Thymus (tissue), 11 donors: ENCODE results near the gene NIFK. TPM values are rescaled to one million over a fixed set of nuclear protein-coding genes. Genes with fewer than 3 reads are reported as not detected.
"Not testable (repeated sequence)": the region's sequence is repeated elsewhere in the genome, so short reads cannot be mapped to it uniquely, and the experiment has no call there.

Source experiments
- DNase-seq, 9 donors: peaks; one replicate each; pipeline ENCODE4 v3.0.0-alpha.2; 2013; ENCODE audit warnings: low spot score in 9 of 9, low read depth in 6 of 9, missing footprints in 1 of 9
- H3K27ac ChIP-seq, 2 donors: one replicate each; pipeline ENCODE4 v1.5.1; 2013; ENCODE audit warnings: control low read depth in 1 of 2, low read depth in 1 of 2, low read length in 1 of 2, mild to moderate bottlenecking in 1 of 2, moderate library complexity in 1 of 2
- H3K27me3 ChIP-seq, 2 donors: one replicate each; pipeline ENCODE4 v1.5.1; 2013; ENCODE audit warnings: low read length in 1 of 2; ENCODE audit not compliant: control insufficient read depth in 2 of 2, insufficient read depth in 1 of 2
- H3K36me3 ChIP-seq, 2 donors: one replicate each; pipeline ENCODE4 v1.5.1; 2013; ENCODE audit warnings: low read length in 1 of 2, mild to moderate bottlenecking in 1 of 2, moderate library complexity in 1 of 2; ENCODE audit not compliant: control insufficient read depth in 2 of 2, insufficient read depth in 2 of 2
- H3K4me1 ChIP-seq, 2 donors: one replicate each; pipeline ENCODE4 v1.5.1; 2013; ENCODE audit warnings: low read length in 2 of 2; ENCODE audit not compliant: control insufficient read depth in 2 of 2, insufficient read depth in 2 of 2
- H3K4me3 ChIP-seq, 2 donors: one replicate each; pipeline ENCODE4 v1.5.1; 2013; ENCODE audit warnings: low read length in 2 of 2, control low read depth in 1 of 2, mild to moderate bottlenecking in 1 of 2
- H3K9me3 ChIP-seq, 2 donors: one replicate each; pipeline ENCODE4 v1.5.1; 2013; ENCODE audit warnings: low read length in 1 of 2, mild to moderate bottlenecking in 1 of 2; ENCODE audit not compliant: control insufficient read depth in 2 of 2, insufficient read depth in 1 of 2
- WGBS: extraction: QIAGEN DNeasy Blood & Tissue Kit; methylation state at CpG from one replicate; pipeline ENCODE4 v1.1.7; 2013; 5-methylcytosine and 5-hydroxymethylcytosine counted together
- polyA plus RNA-seq: library from polyadenylated mRNA; stranded (reverse); fragments of 200-250 nt; gene quantifications from one replicate; pipeline ENCODE4 v1.2.3, GENCODE V29; 2013
- total RNA-seq: library from RNA; stranded (reverse); fragments of 120-200 nt; gene quantifications from one replicate; pipeline ENCODE4 v1.2.4, GENCODE V29; 2013
- donor health status: healthy.

NIFK gene
- total and polyA plus RNA-seq, 2 donors, result 74.4 to 75.4 TPM

- Histone ChIP-seq H3K9me3 (no peaks in the 10 kb centered on the region), H3K4me3 (no peak overlapping the region), H3K27ac (no peak overlapping the region), H3K36me3 (no peaks in the 10 kb centered on the region), H3K27me3 (no peaks in the 10 kb centered on the region), H3K4me1 (peaks cover 0 to 17% of the 10 kb centered on the region in 2 donors)
- DNase-seq, result no peak
- WGBS, result 97% methylated on average over 3 of the region's 3 CpGs
These were observed 4.8 kb upstream of the NIFK start for GRCh38 chr2:121741450-121741849.

GRCh38 chr2:121740973-121741372 lies 4.3 kb upstream of the NIFK start:
- Histone ChIP-seq H3K4me1 (peaks cover 2 to 17% of the 10 kb centered on the region in 2 donors), H3K27me3 (no peaks in the 10 kb centered on the region), H3K4me3 (no peak overlapping the region), H3K36me3 (no peaks in the 10 kb centered on the region), H3K9me3 (no peaks in the 10 kb centered on the region), H3K27ac (no peak overlapping the region)
- 98% methylated on average over 6 of the region's 6 CpGs for WGBS
- no peak for DNase-seq

GRCh38 chr2:121736140-121736461 lies 574 bp downstream of the NIFK start:
- H3K27ac ChIP-seq, result peak overlapping the region; percentile 77 to 84
- H3K4me3 ChIP-seq, result peak overlapping the region; percentile 74 to 85
- no peaks in the 10 kb centered on the region for H3K9me3 ChIP-seq
- under 1% methylated on average over 8 of the region's 8 CpGs for WGBS
- peaks cover 6 to 29% of the 10 kb centered on the region in 2 donors for H3K36me3 ChIP-seq
- H3K4me1 ChIP-seq, result peaks cover 6 to 21% of the 10 kb centered on the region in 2 donors
- DNase-seq, result no peak
- no peaks in the 10 kb centered on the region for H3K27me3 ChIP-seq

GRCh38 chr2:121735518-121736074 lies 1.1 kb downstream of the NIFK start:
- peak overlapping the region; percentile 61 to 77 for H3K27ac ChIP-seq
- H3K9me3 ChIP-seq, result no peaks in the 10 kb centered on the region
- peaks cover 6 to 21% of the 10 kb centered on the region in 2 donors for H3K4me1 ChIP-seq
- DNase-seq, result peak in 2 of 9 donors; percentile 5 to 30
- whole genome bisulfite sequencing, result 25% methylated on average over 10 of the region's 10 CpGs
- no peaks in the 10 kb centered on the region for H3K27me3 ChIP-seq
- peak overlapping the region; percentile 74 to 85 for H3K4me3 ChIP-seq
- H3K36me3 ChIP-seq, result peaks cover 8 to 34% of the 10 kb centered on the region in 2 donors

- WGBS, result 99% methylated on average over 11 of the region's 11 CpGs
- H3K36me3 ChIP-seq, result peaks cover 12 to 43% of the 10 kb centered on the region in 2 donors
These were observed 2.1 kb downstream of the NIFK start for GRCh38 chr2:121734544-121734943.

GRCh38 chr2:121731366-121731765 lies 5.3 kb downstream of the NIFK start:
- Histone ChIP-seq H3K4me1 (peaks cover 4 to 6% of the 10 kb centered on the region in 2 donors), H3K27me3 (no peaks in the 10 kb centered on the region), H3K9me3 (no peaks in the 10 kb centered on the region), H3K36me3 (peaks cover 26 to 65% of the 10 kb centered on the region in 2 donors), H3K4me3 (no peak overlapping the region), H3K27ac (no peak overlapping the region)
- 82% methylated on average over 6 of the region's 6 CpGs for WGBS
- no peak for DNase-seq

More at GRCh38 chr2:121734544-121734943, 2.1 kb downstream of the NIFK start:
- not testable (repeated sequence) for H3K27me3 ChIP-seq, H3K27ac ChIP-seq, H3K9me3 ChIP-seq, DNase-seq, H3K4me3 ChIP-seq
- peaks cover 6 to 21% of the 10 kb centered on the region in 2 donors for H3K4me1 ChIP-seq

GRCh38 chr2:121727950-121728349 lies 8.7 kb downstream of the NIFK start:
- no peaks in the 10 kb centered on the region for H3K4me1 ChIP-seq
- H3K27ac ChIP-seq, result no peak overlapping the region
- peaks cover 27 to 54% of the 10 kb centered on the region in 2 donors for H3K36me3 ChIP-seq
- DNase-seq, result no peak
- H3K4me3 ChIP-seq, result no peak overlapping the region
- no peaks in the 10 kb centered on the region for H3K27me3 ChIP-seq
- no peaks in the 10 kb centered on the region for H3K9me3 ChIP-seq

- H3K36me3 ChIP-seq, result peaks cover 27 to 54% of the 10 kb centered on the region in 2 donors
- no peaks in the 10 kb centered on the region for H3K9me3 ChIP-seq
- no peaks in the 10 kb centered on the region for H3K27me3 ChIP-seq
- no peak overlapping the region for H3K27ac ChIP-seq
- DNase-seq, result no peak
- H3K4me3 ChIP-seq, result no peak overlapping the region
- WGBS, result 98% methylated on average over 2 of the region's 2 CpGs
- H3K4me1 ChIP-seq, result no peaks in the 10 kb centered on the region
These were observed 9.3 kb downstream of the NIFK start for GRCh38 chr2:121727332-121727731.

GRCh38 chr2:121723316-121723715 lies 13.4 kb downstream of the NIFK start:
- Histone ChIP-seq H3K27ac (no peak overlapping the region), H3K27me3 (no peaks in the 10 kb centered on the region), H3K4me3 (no peak overlapping the region), H3K9me3 (no peaks in the 10 kb centered on the region), H3K36me3 (peaks cover 12 to 22% of the 10 kb centered on the region in 2 donors), H3K4me1 (no peaks in the 10 kb centered on the region)
- DNase-seq, result no peak
- 95% methylated on average over 5 of the region's 5 CpGs for WGBS
